GM18861 (cell line): ENCODE results near the gene NSUN3.
"Not testable (repeated sequence)": the region's sequence is repeated elsewhere in the genome, so short reads cannot be mapped to it uniquely, and the experiment has no call there.

ENCODE experiments used
- ATAC-seq: cut with Tn5 transposase; IDR thresholded peaks from one replicate; pipeline ENCODE4 v1.9.1; 2021; ENCODE audit not compliant: unreplicated experiment

The NSUN3 gene

DNA sequence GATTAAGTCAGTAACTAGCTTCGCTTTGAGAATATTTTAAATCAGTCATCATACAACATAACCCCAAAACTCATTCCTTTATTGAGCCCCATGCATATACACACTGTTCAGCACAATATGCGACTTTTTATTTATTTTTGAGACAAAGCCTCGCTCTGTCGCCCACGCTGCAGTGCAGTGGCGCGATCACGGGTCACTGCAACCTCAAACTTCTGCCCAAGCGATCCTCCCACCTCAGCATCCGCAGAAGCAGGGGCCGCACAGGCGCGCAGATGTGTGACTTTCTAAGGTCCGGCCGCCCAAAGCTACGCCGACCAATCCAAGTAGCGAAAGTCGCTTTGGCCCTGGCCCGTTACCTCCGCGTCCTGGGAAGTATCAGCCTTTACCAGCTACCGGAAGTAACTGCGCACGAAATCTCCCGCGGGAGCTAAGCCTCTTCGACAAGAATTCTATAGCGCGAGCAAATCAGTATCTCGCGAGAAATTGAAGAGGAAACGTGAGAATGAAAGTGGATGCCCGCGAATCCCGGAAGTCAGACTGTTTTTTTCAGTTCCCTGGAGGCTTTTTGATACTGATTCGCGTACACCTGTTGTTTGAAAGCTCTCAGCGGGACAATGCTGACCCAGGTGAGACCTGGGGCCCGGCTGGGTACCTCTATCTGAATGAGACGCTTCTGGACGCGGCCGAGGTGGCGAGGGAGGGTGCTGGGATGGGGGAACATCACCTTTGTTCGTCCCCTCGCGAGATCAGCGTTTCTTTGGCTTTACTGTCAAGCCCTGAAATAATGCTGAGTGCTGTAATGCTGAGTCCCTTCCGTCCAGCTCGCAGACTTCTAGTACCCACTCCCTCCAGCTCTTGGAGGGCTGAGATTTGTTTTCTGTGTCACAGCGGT is at the start of gene NSUN3, which contains the start of gene DHFR2:
Gene NSUN3 (plus strand): TSS at position 549 of the 892 bp plus-strand sequence. CDS start 66 bp downstream, at position 615.
Gene DHFR2 (minus strand): TSS at position 404 of the 892 bp plus-strand sequence. CDS start 1,405 bp downstream, outside the sequence.
- peak; percentile 90 for ATAC-seq

DNA sequence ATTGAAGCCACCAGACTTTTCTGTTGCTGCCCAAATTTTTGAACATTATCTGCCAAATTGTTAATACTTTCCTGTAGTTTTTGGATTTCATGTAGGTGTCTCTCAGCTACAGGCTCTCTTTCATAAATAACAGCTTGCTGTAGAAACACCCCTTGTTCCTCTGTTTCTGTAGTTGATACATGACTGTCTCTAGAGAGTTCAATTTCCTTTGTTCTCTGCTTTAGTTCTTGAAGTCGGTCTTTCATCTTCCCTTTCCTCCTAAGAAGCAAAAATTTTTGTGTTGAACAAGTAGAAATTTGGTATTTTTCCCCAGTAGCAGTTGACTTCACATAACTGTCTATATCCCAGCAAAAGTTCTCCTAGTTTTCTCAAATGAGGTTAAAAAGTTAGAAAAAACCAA is 47.8 kb upstream of the NSUN3 start:
- no peak for ATAC-seq

DNA sequence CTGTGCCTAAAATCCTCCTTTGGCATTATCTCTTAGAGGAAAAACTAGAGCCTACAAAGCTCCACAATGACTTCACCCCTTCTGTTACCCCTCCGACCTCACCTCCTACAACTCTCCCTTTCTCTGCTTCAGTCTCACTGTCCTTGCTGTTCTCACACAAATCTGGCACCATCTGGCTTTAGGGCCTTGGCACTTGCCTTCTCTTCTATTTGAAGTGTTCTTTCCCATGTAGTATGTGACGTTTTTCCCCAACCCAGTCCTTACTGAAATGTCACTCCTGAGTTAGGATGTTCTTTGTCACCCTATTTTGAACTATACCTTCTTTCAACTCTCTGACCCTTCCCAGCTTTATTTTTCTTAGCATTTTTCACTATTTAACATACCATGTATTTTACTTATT is 43.2 kb upstream of the NSUN3 start:
- ATAC-seq = no peak

DNA sequence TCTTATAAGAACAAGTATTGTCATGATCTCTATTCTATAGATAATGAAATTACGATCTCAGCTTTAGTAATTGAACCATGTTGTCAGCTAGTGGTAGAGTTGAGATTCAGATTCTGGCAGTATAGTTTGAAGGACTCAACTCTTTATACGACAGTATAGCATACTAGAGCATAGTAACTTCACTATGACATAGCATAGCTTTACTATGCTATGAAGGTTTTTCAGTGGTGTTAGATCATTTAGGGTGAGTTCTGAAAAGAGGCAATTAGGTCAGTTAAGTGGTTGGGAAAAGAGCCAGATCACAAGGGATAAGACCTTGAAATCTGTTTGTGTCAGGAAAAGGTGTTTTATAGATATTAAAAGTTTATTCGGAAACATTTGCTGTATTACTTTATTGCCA is 42.6 kb upstream of the NSUN3 start:
- no peak for ATAC-seq

DNA sequence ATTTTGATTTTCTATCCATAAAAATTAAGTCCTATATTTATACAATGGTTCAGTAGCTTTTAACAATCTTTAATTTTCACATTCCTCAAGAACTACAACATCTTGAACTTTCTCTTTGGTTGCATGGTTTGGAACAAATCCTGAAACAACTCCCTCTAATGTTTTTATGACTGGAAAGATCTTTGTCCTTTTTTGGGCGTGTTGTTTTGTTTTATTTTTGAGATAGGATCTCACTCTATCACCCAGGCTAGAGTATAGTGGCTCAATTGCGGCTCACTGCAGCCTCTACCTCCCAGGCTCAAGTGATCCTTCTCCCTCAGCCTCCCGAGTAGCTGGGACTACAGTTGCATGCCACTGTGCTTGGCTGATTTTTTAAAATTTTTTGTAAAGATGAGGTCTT is 38.5 kb upstream of the NSUN3 start:
- ATAC-seq = no peak

DNA sequence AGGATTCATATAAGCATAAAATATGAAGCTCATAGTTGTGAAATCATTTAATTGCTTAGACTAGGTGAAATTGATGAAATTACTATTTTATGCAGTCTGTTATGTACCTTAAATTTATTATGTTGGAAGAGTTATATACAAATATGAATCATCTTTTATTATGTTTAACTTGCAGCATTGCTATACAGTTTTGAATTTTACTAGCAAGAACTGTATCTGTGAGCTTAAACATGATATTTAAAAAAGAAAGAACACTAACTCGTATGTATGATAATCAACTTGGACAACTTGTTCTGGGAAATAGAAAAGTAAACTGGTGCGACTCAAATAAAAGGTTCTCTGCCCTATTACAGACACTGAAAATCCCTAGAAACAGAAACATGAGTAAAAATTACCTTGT is 36.2 kb upstream of the NSUN3 start:
- no peak for ATAC-seq

DNA sequence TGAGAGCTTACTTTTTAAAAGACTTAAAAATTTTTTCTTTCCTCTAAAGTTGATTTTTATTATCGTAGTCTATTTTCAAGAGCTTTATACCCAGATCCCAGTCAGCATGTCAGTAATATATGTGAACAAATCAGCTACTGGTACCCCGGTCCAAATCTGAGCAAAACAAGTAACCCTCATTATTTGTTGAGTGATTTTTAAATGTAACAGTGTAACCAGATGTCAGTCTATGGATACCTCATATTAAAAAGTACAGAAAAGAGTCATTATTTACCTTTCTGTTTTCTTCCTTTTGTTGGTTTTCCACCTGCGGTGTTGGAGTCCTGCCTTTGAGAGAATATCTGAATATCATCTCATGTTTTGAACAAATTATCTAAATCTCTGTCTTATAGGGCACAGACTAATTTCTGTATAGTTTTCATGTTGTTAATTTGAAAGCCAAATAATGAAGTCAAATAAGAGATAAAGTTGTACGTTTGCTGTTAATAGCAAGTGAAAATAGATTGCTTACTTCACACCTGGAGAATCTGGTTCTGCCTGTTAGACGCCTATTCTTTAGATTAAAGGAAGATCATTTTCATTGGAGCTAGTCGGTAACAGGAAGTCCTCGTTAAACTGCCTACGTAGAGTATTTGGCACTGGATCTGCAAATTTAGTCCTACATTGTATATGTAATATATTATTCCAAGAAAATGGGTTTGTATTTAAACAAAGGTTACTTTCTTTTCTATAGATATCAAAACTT is 34.6 kb upstream of the NSUN3 start, which contains the start of gene STX19:
Gene STX19 (minus strand): TSS at position 505 of the 745 bp plus-strand sequence. CDS start 13,328 bp downstream, outside the sequence.
- no peak for ATAC-seq

DNA sequence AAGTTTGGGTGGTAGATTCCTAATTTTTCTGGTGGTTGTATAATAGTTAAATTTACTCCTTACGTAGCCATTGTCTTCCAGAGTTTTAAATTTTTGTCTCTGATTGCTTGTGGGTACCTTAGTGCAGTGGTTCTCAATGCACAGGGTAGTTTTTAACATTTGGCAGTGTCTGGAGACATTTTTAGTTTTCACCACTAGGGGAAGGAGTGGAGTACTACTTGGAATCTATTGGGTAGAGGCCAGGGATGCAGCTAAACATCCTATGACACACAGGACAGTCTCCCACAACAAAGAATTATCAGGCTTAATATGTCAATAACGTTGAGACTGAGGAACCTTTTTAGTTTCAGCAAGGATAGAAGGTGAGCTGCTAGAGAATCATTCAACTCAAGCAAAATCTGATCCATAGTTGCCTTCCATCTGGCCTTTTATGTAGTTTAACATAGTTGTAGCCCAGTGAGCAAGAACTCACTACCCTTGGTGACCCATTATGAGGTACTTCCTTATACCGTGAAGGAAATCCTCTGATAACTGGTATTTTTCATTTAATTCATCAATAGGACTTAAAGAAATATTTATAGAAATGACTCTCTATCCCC is 25.9 kb upstream of the NSUN3 start:
- peak; percentile 76 for ATAC-seq

DNA sequence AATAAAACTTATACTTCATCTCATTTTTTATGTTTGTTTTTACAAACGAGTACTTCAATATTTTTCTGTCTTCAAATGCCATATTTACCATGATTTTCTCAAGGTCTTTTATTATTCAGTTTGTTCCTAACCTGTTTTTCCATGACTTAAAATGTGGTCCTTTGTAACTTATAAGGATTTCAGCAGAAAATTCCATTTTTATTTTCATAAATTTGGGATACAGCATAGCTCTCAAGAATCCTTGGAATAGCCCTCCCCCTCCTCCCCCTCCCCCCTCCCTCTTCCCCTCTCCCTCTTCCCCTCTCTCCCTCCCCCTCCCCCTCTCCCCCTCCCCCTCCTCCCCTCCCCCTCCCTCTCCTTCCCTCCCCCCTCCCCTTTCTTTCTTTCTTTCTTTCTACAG is 19.6 kb upstream of the NSUN3 start:
- ATAC-seq = no peak

DNA sequence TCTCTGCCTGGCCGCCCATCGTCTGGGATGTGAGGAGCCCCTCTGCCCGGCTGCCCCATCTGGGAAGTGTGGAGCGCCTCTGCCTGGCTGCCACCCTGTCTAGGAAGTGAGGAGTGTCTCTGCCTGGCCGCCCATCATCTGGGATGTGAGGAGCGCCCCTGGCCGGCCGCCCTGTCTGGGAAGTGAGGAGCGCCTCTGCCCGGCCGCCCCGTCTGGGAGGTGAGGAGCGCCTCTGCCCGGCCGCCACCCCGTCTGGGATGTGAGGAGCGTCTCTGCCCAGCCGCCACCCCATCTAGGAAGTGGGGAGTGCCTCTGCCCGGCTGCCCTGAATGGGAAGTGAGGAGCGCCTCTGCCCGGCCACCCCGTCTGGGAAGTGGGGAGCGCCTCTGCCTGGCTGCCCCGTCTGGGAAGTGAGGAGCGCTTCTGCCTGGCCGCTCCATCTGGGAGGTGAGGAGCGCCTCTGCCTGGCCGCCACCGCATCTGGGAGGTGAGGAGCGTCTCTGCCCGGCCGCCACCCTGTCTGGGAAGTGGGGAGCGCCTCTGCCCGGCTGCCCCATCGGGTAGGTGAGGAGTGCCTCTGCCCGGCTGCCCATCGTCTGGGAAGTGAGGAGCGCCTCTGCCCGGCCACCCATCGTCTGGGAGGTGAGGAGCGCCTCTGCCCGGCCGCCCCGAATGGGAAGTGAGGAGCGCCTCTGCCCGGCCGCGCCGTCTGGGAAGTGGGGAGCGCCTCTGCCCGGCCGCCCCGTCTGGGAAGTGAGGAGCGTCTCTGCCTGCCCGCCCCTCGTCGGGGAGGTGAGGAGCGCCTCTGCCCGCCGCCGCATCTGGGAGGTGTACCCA is 18.5 kb upstream of the NSUN3 start:
- ATAC-seq = not testable (repeated sequence)

DNA sequence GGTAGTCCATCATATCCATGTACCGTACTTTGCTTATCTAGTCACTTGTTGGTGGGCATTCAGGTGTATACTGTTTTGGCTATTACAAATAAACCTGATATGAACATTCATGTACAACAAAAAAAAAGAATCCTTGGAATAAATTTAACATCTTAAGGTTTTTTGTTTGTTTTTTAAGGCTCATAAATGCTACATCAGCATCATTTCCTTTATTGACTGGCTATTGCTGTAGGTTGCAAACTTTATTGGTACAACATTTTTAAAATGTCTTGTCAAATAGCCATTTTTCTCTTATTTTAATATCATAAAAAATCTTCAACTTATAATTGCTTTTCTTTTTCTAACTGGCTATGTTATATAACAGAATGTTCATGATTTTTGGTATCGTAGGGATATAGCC is 16.3 kb upstream of the NSUN3 start:
- ATAC-seq = no peak

DNA sequence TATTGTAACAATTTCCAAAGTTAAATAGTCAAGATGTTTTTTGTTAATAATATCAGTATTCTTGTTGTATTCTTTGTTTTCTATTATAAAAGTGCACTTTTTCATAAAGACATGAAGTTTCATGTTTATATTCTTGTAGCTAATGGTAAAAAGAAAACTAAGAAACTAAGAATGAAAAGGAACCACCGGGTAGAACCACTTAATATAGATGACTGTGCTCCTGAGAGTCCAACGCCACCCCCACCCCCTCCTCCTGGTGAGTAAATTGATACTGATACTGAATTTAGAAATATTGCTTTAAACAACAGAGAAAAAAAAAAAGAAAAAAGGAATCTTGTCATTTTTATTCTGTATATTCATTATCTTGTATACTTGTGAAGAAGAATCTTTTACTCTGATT is 13.6 kb upstream of the NSUN3 start:
- no peak for ATAC-seq

DNA sequence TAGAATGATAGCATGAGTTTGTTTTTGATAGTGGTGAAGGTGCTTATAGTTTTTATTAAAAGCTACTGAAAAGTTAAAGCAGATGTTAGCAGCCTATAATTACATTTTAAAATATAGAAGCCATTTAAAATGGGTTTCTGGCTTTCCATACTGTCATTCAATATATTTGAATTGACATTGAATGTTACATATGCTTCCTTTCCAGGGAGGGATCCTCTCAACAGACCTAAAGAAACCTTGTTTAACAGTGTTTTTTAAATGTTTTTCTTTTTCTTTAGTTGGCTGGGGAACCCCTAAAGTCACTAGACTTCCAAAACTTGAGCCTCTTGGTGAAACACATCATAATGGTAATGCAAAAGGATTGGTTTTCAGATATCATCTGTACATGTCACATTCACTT is 12.3 kb upstream of the NSUN3 start:
- ATAC-seq = no peak

DNA sequence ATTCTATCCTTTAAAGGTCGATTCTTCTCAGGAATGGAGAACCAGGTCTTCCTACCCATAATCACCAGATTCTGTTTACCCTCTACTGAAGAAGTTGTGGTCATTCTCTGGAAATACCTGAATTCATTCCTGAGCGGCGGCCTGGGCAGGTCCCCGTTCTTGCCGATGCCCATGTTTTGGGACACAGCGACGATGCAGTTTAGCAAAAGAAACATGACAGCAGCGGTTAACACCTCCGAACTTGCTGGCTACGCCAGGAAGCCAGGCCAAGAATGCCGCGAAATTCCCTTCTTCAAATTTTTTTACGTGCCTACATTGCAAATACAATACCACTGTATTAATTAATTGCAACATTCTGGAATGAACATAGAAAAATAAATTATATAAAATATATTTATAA is 1.6 kb upstream of the NSUN3 start:
- ATAC-seq = no peak

DNA sequence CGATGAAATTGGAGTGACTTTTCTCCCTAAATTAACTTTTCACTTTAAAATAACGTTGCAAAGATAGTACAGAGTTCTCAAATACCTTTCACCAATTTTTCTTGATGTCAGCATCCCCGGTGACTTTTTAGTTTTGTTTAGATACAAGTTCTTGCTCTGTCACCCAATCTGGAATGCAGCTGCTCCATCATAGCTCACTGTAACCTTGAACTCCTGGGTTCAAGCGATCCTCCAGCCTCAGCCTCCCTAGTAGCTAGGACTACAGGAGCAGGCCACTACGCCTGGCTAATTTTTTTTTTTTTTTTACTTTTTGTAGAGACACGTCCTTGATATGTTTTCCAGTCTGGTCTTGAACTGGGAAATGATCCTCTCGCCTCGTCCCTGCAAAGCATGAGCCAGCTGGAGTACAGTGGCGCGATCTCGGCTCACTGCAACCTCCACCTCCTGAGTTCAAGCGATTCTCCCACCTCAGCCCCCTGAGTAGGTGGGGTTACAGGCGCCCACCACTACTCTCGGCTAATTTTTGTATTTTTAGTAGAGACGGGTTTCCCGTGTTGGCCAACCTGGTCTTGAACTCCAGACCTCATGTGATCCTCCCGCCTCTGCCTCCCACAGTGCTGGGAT is 747 bp downstream of the NSUN3 start:
- ATAC-seq = no peak

DNA sequence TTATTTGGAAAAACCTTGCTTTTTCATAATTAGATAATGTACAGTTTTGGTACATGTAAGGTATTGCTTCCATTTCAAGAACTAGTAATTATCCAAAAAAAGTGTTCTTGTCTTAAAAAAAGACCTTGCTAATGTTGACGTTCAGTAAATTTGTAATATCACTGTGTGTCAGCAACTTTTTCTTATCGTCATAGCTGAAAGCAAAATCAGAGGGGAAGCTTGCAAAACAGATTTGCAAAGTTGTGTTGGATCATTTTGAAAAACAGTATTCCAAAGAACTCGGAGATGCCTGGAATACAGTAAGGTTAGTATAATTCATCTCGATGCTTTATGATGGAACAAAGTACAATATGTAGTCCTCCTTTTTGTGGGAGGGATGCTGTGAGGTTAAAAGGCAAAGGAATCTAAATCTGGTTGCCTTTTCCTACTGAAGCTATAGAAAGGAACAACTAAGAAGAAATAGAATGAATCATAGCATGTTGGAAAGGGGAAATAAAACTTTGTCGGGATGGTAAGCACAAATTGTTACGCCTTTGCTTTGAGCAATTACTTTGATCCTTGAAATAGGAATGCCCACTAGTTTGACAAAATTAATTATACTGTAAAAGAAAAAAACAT is 1.5 kb downstream of the NSUN3 start:
- no peak for ATAC-seq

DNA sequence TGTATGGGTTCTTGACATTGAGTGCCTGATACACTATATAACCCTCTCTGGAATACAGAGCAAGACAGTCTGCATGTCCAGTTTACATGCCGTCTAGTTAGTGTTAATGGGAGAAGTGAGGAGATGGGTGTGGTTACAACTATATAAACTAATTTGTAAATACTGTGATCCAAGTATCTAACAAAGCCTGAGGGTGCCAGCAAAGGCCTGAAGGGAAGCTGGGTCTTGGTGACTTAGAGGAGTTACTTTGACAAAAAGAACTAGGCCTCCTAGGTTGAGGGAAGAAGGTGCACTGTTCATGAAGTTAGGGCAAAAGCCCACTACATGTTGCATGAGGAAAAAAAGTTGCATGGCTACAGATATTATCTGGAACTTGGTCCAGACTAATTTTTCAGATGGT is 2.3 kb downstream of the NSUN3 start:
- ATAC-seq = no peak

DNA sequence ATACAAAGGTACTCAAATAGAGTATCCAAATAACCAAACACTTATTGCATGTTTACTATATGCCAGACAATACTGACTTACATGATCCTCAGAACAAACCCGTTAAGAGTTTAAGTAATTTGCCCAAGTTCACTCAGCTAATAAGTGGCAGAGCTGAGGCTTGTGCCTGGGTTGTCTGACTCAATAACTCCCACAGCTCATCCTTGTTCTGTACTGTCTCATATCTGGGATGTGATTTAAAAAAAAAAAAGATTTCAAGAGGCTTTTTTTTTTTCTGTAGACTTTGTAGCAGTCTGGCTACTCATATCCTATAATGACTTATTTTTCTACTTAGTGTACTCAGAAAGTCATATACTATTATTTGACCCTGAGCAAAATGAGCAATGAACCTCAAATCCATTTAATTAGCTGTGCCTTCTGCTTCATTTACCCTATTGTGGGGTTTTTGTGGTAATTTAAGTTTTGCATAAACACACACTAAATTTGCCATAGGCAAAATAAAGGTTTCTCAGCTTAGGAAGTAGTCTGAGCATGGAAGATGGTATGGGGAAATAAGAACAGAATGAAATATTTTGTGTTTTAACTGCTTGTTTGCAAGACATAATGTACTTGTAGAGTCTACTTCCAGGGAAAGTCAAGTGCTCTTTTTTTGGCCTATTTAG is 3.1 kb downstream of the NSUN3 start:
- ATAC-seq = no peak
